NCI-H69 (cell line): ENCODE results near the gene R3HCC1L.

Source experiments
- DNase-seq: peaks from one replicate; lab custom pipeline; 2025; lab: John Stamatoyannopoulos, UW

Gene R3HCC1L

GRCh38 chr10:98231417-98231816 lies 97.0 kb downstream of the R3HCC1L start:
- no peak for DNase-seq

DNA sequence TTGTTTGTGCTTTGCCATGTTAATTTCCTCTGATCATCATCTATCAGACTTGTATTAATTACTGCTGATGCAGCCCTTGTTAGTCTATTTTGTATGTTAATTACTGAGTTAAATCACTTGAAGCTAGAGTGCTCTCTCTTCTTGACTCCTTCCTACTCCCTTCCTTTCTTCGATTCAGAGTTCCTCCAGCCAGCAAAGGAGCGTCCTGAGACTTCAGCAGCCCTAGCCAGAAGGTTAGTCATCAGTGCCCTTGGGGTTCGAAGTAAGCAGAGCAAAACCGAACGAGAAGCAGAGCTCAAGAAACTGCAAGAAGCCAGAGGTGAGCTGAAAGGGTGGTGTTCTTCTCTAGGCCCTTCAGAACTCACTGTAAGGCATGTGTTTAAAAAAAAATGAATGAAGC lies 101.4 kb downstream of the R3HCC1L start:
- DNase-seq, result no peak

- DNase-seq, result no peak
Measured at GRCh38 chr10:98236862-98237261, 102.4 kb downstream of the R3HCC1L start.

DNA sequence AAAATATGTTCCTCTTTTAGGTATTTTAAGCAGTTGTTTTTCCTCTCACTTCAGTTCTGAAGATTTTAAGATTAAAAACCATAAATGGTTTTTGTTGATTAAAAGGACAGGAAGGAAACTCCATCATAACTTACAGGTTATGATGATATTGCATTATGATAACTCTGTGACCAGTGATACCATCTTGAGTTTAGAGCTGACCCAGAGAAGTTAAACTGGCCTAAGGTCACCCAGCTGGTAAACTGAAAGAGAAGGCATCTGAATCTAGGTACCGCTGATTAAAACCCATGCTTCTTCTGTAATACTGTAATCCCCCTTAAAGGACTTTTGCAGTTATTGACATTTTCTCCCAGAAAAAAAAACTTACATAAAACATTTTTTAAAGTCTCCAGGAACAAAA lies 103.9 kb downstream of the R3HCC1L start:
- DNase-seq, result no peak

DNA sequence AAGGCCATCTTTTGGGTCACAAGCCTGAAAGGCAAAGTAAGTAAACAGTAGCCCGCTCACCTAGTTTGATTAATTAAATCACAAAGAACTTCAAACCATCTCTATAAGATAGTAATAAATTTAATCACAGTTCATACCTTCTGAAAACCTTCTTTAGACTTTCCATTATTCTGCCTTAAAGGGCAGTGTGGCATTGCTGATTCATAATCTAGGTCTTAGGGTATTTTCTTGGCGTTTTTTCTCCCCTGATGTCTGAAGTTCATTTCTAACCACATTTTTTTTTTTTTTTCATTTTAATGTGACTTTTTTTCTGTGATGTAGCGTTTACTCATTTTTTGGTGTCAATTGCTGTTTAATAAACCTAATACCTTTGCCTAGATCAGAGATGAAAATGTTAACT lies 106.1 kb downstream of the R3HCC1L start:
- DNase-seq, result no peak

DNA sequence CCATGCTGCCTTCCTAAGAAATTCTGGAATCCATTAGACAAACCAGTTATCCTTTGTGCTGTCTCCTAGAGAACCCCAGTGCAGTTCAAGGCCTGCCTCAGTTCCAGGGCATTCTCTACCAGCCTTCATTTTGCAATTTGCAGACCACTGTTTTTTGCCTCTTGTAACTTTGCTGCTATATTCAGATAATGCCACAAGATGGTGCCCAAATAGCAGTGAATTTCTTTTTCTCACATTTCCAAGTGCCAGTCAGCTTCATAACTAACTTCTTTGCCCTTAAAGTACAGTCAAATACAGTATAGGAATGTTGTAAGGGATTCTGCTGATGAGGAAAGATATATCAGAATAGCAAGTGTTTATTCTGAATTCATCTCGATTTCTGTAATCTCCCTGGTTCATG lies 108.4 kb downstream of the R3HCC1L start:
- DNase-seq, result peak; percentile 35

- DNase-seq, result no peak
Measured at GRCh38 chr10:98244141-98244540, 109.7 kb downstream of the R3HCC1L start.

DNA sequence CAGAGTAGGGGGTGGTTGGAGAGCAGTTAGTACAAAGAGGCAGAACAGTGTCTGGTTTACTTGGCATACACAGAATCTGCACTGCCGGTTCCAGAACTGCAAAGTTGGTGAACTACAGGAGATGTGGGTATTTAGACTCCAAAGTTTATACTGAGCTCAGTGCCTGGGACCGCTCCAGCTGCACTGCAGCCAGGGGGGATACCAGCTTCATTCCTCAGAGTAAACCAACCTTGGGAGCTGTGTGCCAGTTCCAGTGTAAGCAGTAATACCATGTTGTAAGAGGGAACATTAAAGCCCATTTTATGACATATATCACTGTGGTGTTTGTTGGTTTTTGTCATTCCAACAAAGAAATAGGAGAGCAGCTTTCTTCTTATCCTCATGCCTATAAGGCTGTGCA lies 110.1 kb downstream of the R3HCC1L start:
- DNase-seq, result no peak

GRCh38 chr10:98246911-98247805 lies 112.7 kb downstream of the R3HCC1L start:
- peak; percentile 1 for DNase-seq

DNA sequence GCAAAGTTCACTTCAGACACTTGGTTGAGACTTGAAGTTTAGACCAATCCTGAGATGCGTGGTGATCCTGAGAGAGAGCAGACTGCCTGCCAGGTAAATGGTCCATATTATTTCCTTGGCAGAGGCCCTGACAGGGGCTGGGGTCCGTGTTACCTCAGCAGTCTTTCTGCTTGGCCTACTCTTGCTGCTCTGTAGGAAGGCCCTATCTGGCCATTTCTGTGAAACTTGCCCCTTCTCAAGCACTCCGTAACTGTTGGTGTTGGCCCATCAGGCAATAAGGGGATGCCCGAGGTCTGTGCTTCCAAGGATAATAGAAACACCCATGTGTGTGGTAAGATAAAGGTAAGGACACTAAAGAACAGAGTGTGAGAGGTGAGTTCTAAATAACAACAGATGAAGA lies 113.6 kb downstream of the R3HCC1L start:
- no peak for DNase-seq

DNA sequence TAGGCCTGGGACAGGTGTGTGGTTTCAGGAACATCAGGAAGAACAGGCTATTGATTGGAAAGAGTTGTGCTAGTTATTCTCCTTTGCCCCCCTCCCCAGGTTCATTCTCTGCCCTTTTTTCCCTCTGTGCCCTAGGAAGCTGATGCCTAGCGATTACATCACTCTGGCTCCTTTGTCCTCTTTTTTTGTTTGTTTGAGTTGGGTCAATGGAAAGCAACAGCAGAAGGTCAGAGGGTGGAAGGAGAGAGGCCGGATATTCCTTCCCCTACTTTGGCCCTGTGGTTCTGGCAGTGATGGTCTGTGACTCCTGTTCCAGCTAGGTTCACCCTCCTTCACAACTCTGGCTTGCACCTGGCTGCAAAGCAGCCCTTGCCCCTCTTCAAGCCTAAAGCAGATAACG lies 114.7 kb downstream of the R3HCC1L start:
- DNase-seq, result peak; percentile 21

DNA sequence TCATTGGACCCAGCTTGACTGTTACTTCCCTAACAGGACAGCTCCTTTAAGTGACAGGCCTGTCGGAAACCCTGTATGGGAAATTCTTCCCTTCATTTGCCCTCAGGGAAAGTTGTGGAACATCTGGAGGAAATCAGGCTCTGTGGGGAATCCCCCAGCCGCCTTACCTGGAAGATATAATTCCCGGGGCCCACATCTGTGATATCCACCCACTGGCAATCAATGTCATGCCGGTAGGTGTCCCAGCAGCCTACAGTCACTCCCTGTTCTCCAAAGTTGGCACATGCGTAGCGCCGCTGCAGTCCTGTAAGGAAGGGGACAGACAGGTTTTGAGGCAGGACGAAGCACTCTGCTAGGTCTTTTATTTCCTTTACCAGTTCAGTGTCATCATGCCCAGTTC lies 116.9 kb downstream of the R3HCC1L start:
- peak; percentile 57 for DNase-seq

DNA sequence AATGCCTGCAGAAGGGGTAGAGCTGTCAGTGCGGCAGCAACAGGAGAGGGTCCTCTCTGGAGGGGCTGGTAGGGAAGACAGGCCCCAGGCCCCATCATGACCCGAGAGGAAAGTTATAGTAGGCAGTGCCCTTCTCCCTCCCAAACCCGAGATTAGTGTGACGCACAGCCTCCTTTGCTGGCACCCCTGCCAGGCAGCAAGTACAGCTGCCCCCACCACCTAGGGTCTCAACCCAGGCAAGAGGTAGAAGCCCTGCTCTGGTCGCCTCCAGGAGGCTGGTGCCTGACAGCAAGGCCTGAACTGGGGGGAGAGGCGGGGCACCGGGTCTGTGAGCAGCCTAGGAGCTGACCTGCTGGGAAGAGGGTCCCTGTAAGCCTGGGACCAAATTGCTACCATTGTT lies 118.0 kb downstream of the R3HCC1L start:
- DNase-seq, result peak; percentile 75

GRCh38 chr10:98253499-98253898 lies 119.0 kb downstream of the R3HCC1L start:
- DNase-seq, result no peak

GRCh38 chr10:98254234-98254974 lies 119.9 kb downstream of the R3HCC1L start:
- peak; percentile 38 for DNase-seq

- DNase-seq, result no peak
Measured at GRCh38 chr10:98255146-98255877, 120.9 kb downstream of the R3HCC1L start.

DNA sequence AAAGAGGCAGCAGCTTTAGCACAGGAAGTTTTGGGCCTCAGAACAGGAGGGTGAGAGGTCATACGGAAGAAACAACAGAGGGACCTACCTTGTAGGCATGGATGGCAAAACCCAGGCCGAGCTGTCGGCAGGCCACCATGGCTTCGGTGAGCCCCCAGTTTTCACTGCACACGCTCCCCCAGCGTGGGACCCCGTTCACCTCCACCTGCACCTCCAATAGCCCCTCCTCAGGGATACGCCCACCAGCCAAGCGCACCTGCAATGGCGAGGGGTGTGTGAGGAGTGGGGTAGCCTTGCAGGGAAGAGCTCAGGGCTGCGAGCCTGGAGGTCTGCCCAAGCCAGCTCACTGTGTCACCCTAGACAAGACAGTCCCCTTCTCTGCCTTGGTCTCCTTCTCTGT lies 122.2 kb downstream of the R3HCC1L start:
- no peak for DNase-seq

- no peak for DNase-seq
Measured at GRCh38 chr10:98257198-98257597, 122.7 kb downstream of the R3HCC1L start.

GRCh38 chr10:98257961-98258360 lies 123.5 kb downstream of the R3HCC1L start:
- DNase-seq, result no peak

DNA sequence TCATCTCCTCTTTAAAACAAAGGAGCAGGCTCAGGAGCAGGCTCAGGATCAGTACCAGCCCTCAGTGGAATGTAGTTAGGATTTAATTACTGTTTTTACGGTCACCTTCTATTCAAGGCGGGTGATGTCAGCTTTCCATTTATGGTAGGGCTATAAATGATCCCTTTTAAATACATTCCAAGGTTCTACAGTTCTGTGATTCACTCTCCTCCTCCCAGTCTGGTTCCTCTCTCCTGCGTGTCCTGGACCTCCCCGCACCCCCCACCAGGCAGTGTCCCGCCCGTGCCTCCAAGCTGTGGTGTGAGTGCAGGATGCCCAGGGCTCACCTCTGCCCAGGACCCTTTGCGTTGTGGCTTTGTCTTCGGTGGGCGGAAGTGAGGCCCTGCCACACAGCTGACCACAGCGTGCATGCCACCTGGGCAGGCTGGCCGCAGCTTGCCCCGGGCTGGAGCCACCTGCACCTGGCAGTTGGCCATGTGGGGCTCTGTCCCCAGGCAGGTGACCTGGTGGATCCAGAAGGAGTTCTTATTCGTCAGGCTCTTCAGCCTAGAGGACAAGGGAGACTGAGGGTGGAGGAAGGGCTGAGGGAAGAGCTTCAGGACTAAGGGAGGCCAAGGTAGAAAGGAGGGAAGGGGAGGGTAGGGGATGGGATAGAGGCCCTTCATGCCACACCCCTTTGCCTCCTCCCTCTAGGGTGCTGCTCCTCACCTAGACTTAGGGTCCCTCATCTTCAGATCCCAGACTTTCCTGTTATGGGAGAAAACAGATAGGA lies 124.4 kb downstream of the R3HCC1L start:
- DNase-seq, result no peak

GRCh38 chr10:98259606-98260315 lies 125.3 kb downstream of the R3HCC1L start:
- no peak for DNase-seq
